Measurements from ENCODE around the gene MIGA2. TPM values are rescaled to one million over a fixed set of nuclear protein-coding genes. Genes with fewer than 3 reads are reported as not detected.

MIGA2 gene
- total and polyA plus RNA-seq, 10 donors: 20.2 to 47.1 (median 34.4) TPM

GRCh38 chr9:129022037-129022436, 14.4 kb upstream of the MIGA2 start:
- H3K4me3 ChIP-seq: no peak overlapping the region
- DNase-seq: no peak
- no peaks in the 10 kb centered on the region for H3K27me3 ChIP-seq (replicated peaks in 1 of 7)
- no peaks in the 10 kb centered on the region for H3K9me3 ChIP-seq
- peak overlapping the region in 2 of 8 donors; percentile 73 to 81 for H3K27ac ChIP-seq
- TF ChIP-seq POLR2A (IDR thresholded peaks at IDR 0.05): no peak
- TF ChIP-seq CTCF (IDR thresholded peaks at IDR 0.05 in 8 of 11, conservative IDR thresholded peaks at IDR 0.05 in 3 of 11): no peak
- no peak for TF ChIP-seq POLR2AphosphoS5 (IDR thresholded peaks at IDR 0.05)
- intact Hi-C loops (cut with DNase I; ENCODE audit: low total_unique reads): no loop called here
- H3K36me3 ChIP-seq: peaks cover 0 to 41% (median 9%) of the 10 kb centered on the region in 6 donors
- peaks cover 10 to 58% (median 37%) of the 10 kb centered on the region in 6 donors for H3K4me1 ChIP-seq
- WGBS, 5 donors: 87 to 90% (median 88%) methylated on average over 9 of the region's 9 CpGs

GRCh38 chr9:129023036-129023907, 13.2 kb upstream of the MIGA2 start:
- Histone ChIP-seq H3K36me3 (peaks cover 0 to 29% (median 7%) of the 10 kb centered on the region in 6 donors), H3K27ac (peak overlapping the region in 2 of 8 donors; percentile 73 to 81), H3K27me3 (replicated peaks in 1 of 7) (no peaks in the 10 kb centered on the region), H3K9me3 (no peaks in the 10 kb centered on the region), H3K4me1 (peaks cover 16 to 66% (median 44%) of the 10 kb centered on the region in 6 donors), H3K4me3 (no peak overlapping the region)
- intact Hi-C loops (cut with DNase I; ENCODE audit: low total_unique reads): no loop called here
- peak in 1 of 3 donors; percentile 34 for TF ChIP-seq POLR2AphosphoS5 (IDR thresholded peaks at IDR 0.05)
- TF ChIP-seq POLR2A (IDR thresholded peaks at IDR 0.05): no peak
- 70 to 80% (median 79%) methylated on average over 12 to 16 of the region's 16 CpGs for WGBS, 5 donors
- DNase-seq: no peak

- intact Hi-C loops (cut with DNase I; ENCODE audit: low total_unique reads): no loop called here
- Histone ChIP-seq H3K27ac (peak overlapping the region in 1 of 8 donors; percentile 30), H3K4me3 (no peak overlapping the region), H3K27me3 (replicated peaks in 1 of 7) (no peaks in the 10 kb centered on the region), H3K36me3 (peaks cover 0 to 23% (median 4%) of the 10 kb centered on the region in 6 donors), H3K4me1 (peaks cover 18 to 71% (median 50%) of the 10 kb centered on the region in 6 donors), H3K9me3 (no peaks in the 10 kb centered on the region)
- 66 to 80% (median 76%) methylated on average over 2 to 4 of the region's 4 CpGs for WGBS, 5 donors
- TF ChIP-seq CTCF (IDR thresholded peaks at IDR 0.05 in 8 of 11, conservative IDR thresholded peaks at IDR 0.05 in 3 of 11) (no peak), POLR2AphosphoS5 (IDR thresholded peaks at IDR 0.05) (no peak), POLR2A (IDR thresholded peaks at IDR 0.05) (no peak)
- no peak for DNase-seq
Measured at GRCh38 chr9:129023908-129024233, 12.6 kb upstream of the MIGA2 start.

GRCh38 chr9:129026442-129027223, 9.8 kb upstream of the MIGA2 start:
- no peaks in the 10 kb centered on the region for H3K27me3 ChIP-seq (replicated peaks in 1 of 7)
- no peaks in the 10 kb centered on the region for H3K36me3 ChIP-seq
- intact Hi-C loops (cut with DNase I; ENCODE audit: low total_unique reads): no loop called here
- H3K4me3 ChIP-seq: peak overlapping the region in 3 of 8 donors; percentile 71 to 90 (median 88)
- 73 to 82% (median 76%) methylated on average over 13 to 17 of the region's 17 CpGs for WGBS, 5 donors
- TF ChIP-seq CTCF (IDR thresholded peaks at IDR 0.05 in 8 of 11, conservative IDR thresholded peaks at IDR 0.05 in 3 of 11) (no peak), POLR2AphosphoS5 (IDR thresholded peaks at IDR 0.05) (no peak), POLR2A (IDR thresholded peaks at IDR 0.05) (no peak)
- no peaks in the 10 kb centered on the region for H3K9me3 ChIP-seq
- H3K4me1 ChIP-seq: peaks cover 14 to 70% (median 46%) of the 10 kb centered on the region in 6 donors
- H3K27ac ChIP-seq: peak overlapping the region in 3 of 8 donors; percentile 26 to 70 (median 27)
- no peak for DNase-seq

Data from spleen (tissue), 11 donors.